MM.1S (cell line): ENCODE measurements around the gene IQCM.

Experiments used
- CTCF ChIP-seq: fragments of 300-600 bp; sonication (generic); IDR thresholded peaks from 2 replicates; pipeline ENCODE4 v1.5.1; 2016; ENCODE audit warnings: antibody characterized with exemption, low read length, mixed read lengths
- EZH2 ChIP-seq: fragments of 300-600 bp; sonication (generic); optimal IDR thresholded peaks from 2 replicates; pipeline ENCODE3; 2017; ENCODE audit warnings: low read depth, mild to moderate bottlenecking, antibody characterized with exemption, low read length, mixed read lengths
- EZH2phosphoT487 ChIP-seq: fragments of 300-600 bp; sonication (generic); IDR thresholded peaks from 2 replicates; pipeline ENCODE4 v1.6.1; 2018; ENCODE audit warnings: antibody characterized with exemption, low read length

DNA sequence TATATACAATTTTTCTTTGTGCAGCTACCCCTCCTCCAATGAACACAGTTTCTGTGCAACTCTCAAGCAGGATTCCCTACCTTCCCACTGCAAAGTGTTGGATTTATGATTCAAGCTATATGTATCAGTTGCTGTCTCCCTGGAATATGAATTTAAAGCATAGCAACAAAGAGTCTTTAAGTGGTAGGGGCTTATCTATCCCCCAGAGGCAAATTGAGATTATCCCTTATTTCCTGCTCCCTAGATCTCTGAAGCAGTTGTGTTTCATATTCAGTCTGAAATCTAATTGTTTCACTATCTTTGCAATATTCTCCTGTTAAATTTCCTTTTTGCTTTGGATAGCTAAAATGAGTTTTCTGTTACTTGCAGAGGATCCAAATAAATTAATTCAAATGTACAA lies 263.0 kb downstream of the IQCM start:
- TF ChIP-seq CTCF, result no peak
- no peak for TF ChIP-seq EZH2phosphoT487
- TF ChIP-seq EZH2, result no peak
